Measurements from ENCODE around the gene MAGI1. TPM values are rescaled to one million over a fixed set of nuclear protein-coding genes. Genes with fewer than 3 reads are reported as not detected.

Gene MAGI1
- total RNA-seq, 3 donors from 2014 or later: 22.1 to 94.4 (median 70.5) TPM

DNA sequence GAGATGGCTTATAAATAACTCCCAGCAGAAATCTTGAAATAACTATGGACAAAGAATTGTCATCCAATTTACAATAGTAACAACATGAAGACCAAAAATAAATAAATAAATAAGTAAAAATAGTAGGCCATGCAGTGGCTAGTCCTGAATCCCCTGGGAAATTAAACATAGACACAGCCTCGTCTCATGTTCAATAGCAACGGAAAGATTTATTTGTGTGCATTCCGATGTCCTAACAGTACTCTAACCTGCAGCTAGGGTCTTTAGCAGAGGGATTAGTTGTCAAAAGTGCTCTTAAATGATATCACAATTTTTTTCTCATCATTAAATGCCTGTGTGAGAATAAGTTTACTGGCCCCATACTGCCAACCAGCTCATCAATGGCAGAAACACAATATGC, 474.2 kb downstream of the MAGI1 start:
- Histone ChIP-seq H3K27ac (no peak overlapping the region), H3K36me3 (no peaks in the 10 kb centered on the region), H3K4me3 (no peak overlapping the region), H3K9me3 (no peaks in the 10 kb centered on the region), H3K4me1 (no peaks in the 10 kb centered on the region), H3K27me3 (no peaks in the 10 kb centered on the region)
- no peak for DNase-seq (ENCODE audit: low spot score in 2 of 2)
- intact Hi-C loops (cut with DNase I; ENCODE audit: low total_unique reads): no loop called here
- no peak for TF ChIP-seq POLR2AphosphoS5 (IDR thresholded peaks at IDR 0.05)
- TF ChIP-seq, protein P1, sequence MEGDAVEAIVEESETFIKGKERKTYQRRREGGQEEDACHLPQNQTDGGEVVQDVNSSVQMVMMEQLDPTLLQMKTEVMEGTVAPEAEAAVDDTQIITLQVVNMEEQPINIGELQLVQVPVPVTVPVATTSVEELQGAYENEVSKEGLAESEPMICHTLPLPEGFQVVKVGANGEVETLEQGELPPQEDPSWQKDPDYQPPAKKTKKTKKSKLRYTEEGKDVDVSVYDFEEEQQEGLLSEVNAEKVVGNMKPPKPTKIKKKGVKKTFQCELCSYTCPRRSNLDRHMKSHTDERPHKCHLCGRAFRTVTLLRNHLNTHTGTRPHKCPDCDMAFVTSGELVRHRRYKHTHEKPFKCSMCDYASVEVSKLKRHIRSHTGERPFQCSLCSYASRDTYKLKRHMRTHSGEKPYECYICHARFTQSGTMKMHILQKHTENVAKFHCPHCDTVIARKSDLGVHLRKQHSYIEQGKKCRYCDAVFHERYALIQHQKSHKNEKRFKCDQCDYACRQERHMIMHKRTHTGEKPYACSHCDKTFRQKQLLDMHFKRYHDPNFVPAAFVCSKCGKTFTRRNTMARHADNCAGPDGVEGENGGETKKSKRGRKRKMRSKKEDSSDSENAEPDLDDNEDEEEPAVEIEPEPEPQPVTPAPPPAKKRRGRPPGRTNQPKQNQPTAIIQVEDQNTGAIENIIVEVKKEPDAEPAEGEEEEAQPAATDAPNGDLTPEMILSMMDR (IDR thresholded peaks at IDR 0.05): no peak
- TF ChIP-seq POLR2A (IDR thresholded peaks at IDR 0.05): no peak

DNA sequence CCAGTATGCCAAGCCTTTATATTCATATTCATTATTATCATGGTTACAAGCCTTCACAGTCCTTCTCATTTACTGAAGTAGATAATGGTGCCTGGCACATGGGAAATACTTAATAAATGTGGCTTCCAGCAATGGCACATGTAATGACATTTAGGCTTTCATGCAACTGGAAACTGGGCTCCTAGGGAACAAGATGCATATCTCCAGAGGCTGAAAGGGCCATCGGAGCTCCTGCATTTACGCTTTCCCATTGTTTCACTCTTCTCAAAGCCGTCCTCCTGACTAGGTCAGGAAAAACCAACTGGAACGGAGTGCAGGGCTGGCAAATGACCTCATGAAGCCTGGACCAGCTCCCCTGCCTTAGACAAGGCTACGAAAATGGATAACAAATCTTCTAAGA, 474.9 kb downstream of the MAGI1 start:
- H3K9me3 ChIP-seq: no peaks in the 10 kb centered on the region
- intact Hi-C loops (cut with DNase I; ENCODE audit: low total_unique reads): no loop called here
- H3K27me3 ChIP-seq: no peaks in the 10 kb centered on the region
- no peaks in the 10 kb centered on the region for H3K36me3 ChIP-seq
- DNase-seq (ENCODE audit: low spot score in 2 of 2): no peak
- H3K27ac ChIP-seq: no peak overlapping the region
- no peaks in the 10 kb centered on the region for H3K4me1 ChIP-seq
- H3K4me3 ChIP-seq: no peak overlapping the region
- TF ChIP-seq POLR2A (IDR thresholded peaks at IDR 0.05) (no peak), POLR2AphosphoS5 (IDR thresholded peaks at IDR 0.05) (no peak)
- TF ChIP-seq, protein P1 (IDR thresholded peaks at IDR 0.05): no peak

DNA sequence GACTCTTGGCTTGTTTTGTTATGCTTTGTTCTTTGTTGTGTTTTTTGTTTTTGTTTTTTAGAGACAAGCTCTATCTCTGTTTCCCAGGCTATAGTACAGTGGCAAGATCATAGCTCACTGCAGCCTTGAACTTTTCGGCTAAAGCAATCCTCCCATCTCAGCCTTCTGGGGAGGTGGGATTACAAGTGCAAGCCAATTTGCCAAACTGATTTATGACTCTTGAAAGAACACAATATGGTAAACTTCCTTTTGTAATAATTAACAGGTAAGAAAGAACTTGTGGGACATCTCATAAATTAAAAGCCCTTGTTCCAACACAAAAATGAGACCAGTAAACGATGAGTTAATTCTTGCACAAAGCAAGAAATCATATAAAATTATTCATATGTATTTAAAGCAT, 476.3 kb downstream of the MAGI1 start:
- no peak overlapping the region for H3K27ac ChIP-seq
- DNase-seq (ENCODE audit: low spot score in 2 of 2): no peak
- intact Hi-C loops (cut with DNase I; ENCODE audit: low total_unique reads): no loop called here
- H3K36me3 ChIP-seq: no peaks in the 10 kb centered on the region
- no peak for TF ChIP-seq POLR2AphosphoS5 (IDR thresholded peaks at IDR 0.05)
- no peak for TF ChIP-seq POLR2A (IDR thresholded peaks at IDR 0.05)
- TF ChIP-seq, protein P1 (IDR thresholded peaks at IDR 0.05): no peak
- no peaks in the 10 kb centered on the region for H3K27me3 ChIP-seq
- H3K4me3 ChIP-seq: no peak overlapping the region
- H3K4me1 ChIP-seq: no peaks in the 10 kb centered on the region
- H3K9me3 ChIP-seq: no peaks in the 10 kb centered on the region

DNA sequence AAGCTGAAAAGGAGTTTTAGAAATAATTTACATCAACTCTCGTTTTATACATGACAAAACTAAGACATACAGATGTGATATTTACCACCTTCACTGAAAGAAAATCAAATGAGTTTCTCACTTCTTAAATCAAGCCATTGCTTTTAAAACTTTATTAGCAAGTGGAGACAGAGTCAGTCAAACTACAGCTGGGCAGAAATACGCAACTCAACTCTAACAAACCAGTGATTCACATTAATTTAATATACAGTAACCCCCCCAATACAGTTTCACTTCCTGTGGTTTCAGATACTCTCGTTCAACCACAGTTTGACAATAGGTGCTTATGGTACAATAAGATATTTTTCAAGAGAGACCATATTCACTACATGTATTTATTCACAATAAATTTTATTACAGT, 477.1 kb downstream of the MAGI1 start:
- Histone ChIP-seq H3K4me3 (no peak overlapping the region), H3K9me3 (no peaks in the 10 kb centered on the region), H3K36me3 (no peaks in the 10 kb centered on the region), H3K27me3 (no peaks in the 10 kb centered on the region), H3K27ac (no peak overlapping the region), H3K4me1 (no peaks in the 10 kb centered on the region)
- TF ChIP-seq POLR2AphosphoS5 (IDR thresholded peaks at IDR 0.05) (no peak), POLR2A (IDR thresholded peaks at IDR 0.05) (no peak)
- TF ChIP-seq, protein P1 (IDR thresholded peaks at IDR 0.05): no peak
- intact Hi-C loops (cut with DNase I; ENCODE audit: low total_unique reads): no loop called here
- no peak for DNase-seq (ENCODE audit: low spot score in 2 of 2)

DNA sequence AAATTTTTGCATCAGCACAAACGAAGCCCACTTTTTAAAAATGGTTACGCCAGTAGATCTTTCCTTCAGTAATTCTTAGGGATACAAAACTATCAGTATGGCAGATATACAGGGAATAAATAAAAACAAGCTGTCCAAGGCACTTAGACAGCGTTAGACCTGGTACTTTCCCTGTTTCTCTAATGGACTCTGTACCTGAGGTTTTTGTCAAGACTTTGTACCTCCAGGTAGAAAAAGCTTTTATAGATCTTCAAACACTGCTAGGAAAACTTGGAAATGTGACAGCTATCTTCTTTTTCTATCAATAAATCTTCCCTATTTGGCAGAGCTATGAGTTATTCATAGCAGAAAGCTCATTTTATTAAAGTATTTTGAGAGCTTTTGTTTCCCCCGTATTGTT, 477.8 kb downstream of the MAGI1 start:
- no peaks in the 10 kb centered on the region for H3K36me3 ChIP-seq
- no peaks in the 10 kb centered on the region for H3K27me3 ChIP-seq
- TF ChIP-seq, protein P1 (IDR thresholded peaks at IDR 0.05): no peak
- TF ChIP-seq POLR2A (IDR thresholded peaks at IDR 0.05) (no peak), POLR2AphosphoS5 (IDR thresholded peaks at IDR 0.05) (no peak)
- H3K27ac ChIP-seq: no peak overlapping the region
- no peaks in the 10 kb centered on the region for H3K9me3 ChIP-seq
- no peak for DNase-seq (ENCODE audit: low spot score in 2 of 2)
- intact Hi-C loops (cut with DNase I; ENCODE audit: low total_unique reads): no loop called here
- H3K4me1 ChIP-seq: no peaks in the 10 kb centered on the region
- H3K4me3 ChIP-seq: no peak overlapping the region

All from breast epithelium (tissue), 4 donors.